Measurements from ENCODE around the gene SNORC.

DNA sequence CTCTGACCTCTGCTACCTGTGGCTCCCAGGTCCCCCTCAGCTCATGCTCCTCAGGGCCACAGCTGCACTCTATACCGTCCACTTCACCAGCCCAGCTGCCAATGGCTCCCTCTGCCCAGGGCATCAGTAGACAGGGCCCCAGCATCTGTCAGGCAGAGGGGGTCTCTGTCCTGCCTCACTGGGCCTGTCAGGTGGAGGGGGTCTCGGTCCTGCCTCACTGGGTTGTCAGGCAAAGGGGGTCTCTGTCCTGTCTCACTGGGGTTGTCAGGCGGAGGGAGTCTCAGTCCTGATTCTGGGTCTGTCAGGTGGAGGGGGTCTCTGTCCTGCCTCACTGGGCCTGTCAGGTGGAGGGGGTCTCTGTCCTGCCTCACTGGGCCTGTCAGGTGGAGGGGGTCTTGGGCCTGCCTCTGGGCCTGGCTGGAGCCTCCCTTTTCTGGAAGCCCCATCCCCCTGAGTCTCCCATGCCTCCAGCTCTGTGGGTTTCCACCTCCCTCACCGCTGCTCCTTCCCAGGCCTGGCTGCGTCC lies 19.9 kb downstream of the SNORC start:
- TF ChIP-seq, protein P1, sequence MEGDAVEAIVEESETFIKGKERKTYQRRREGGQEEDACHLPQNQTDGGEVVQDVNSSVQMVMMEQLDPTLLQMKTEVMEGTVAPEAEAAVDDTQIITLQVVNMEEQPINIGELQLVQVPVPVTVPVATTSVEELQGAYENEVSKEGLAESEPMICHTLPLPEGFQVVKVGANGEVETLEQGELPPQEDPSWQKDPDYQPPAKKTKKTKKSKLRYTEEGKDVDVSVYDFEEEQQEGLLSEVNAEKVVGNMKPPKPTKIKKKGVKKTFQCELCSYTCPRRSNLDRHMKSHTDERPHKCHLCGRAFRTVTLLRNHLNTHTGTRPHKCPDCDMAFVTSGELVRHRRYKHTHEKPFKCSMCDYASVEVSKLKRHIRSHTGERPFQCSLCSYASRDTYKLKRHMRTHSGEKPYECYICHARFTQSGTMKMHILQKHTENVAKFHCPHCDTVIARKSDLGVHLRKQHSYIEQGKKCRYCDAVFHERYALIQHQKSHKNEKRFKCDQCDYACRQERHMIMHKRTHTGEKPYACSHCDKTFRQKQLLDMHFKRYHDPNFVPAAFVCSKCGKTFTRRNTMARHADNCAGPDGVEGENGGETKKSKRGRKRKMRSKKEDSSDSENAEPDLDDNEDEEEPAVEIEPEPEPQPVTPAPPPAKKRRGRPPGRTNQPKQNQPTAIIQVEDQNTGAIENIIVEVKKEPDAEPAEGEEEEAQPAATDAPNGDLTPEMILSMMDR (IDR thresholded peaks at IDR 0.05; ENCODE audit: low read depth, low read length) = no peak
- TF ChIP-seq POLR2A (IDR thresholded peaks at IDR 0.05; ENCODE audit: extremely low read depth, insufficient read length) = no peak
- TF ChIP-seq, protein P2, sequence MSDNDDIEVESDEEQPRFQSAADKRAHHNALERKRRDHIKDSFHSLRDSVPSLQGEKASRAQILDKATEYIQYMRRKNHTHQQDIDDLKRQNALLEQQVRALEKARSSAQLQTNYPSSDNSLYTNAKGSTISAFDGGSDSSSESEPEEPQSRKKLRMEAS (IDR thresholded peaks at IDR 0.05; ENCODE audit: low read depth, low read length) = no peak
